ENCODE results near the gene IQGAP2.

The IQGAP2 gene

DNA sequence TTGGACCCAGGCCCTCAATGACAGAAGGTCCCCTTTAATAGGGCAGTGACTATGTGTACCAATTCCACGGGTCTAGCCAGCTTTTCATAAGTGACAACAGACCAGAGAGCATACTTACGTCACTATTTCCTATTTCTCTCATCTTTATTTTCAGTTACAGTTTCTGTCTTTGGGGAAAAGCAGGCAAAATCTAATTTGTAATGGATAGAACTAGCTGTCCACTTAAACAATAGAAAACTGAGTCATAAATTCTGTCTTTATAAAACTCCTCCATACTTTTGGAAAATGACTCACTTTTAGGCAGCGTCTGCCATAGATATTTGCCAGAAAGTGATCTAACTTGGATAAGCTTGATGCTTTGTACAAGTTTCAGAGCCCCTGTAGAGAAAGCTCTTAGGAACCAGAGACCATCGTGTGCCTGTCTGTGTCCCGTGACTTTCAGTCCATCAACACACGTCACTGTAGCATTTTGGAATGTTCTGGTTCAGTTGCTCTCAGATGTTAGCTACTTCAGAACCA is 118.2 kb downstream of the IQGAP2 start:
- no peak for DNase-seq

DNA sequence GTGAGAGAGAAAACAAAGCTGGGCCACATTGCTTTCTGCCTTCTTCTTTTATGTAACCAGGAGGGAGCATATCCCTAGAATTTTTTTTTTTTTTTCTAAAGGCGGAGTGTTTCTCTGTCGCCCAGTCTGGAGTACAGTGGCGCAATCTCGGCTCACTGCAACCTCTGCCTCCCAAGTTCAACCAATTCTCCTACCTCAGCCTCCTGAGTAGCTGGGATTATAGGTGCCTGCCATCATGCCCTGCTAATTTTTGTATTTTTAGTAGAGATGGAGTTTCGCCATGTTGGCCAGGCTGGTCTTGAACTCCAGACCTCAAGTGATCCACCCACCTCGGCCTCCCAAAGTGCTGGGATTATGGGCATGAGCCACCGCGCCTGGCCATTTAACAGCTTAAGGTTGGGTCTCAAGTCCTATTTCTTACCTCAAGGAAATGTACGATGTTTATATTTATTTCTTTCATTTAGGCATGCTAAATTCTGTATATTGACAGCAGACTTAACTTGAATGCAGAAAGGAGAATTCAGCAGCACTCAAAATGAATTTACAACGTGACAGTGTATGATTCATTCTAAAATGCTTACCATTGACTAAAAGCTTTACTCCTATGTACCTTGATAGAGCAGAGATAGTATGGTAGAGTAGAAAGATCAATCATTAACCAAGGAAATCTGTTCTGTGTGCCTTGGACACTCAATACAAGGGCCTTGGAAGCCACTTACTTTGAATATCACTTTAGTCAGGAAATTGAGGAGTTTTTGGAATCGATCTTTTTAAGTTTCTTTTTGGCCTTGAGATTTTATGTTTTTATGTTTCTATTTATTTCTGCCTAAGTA is 119.2 kb downstream of the IQGAP2 start:
- no peak for DNase-seq

DNA sequence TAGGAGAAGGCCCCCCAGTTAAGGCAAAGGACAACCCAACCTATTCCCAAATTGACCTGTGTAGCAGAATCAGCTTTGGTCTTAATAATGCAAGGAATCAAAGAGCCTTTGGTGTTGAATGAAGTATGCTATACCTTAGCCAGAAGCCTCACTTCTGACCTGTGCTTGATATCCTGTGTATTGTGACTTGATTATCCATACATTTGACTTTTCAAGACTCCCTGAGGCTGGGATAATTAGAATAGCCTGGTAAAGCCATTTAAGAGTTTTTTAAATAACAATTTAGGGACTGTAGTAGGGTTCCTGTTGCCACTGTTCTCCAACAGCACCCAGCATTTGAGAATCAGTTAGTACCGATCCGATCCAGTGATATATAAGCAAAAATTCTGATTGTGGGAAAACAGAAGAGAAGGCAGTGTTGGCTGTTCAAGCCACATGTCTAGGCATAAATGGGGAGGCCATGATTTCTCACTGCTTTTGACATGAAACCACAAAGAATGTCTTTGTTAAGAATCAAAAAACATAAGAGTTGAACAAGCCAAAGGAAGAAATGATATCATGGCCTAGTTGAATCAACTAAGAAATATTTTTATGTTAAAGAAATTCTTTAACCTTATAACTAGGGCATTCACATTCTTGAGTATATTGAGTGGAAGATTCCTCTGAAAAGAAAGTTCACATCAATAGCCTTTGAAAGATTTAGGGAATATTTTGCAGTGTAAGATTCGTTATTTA is 121.2 kb downstream of the IQGAP2 start:
- DNase-seq, result no peak

DNA sequence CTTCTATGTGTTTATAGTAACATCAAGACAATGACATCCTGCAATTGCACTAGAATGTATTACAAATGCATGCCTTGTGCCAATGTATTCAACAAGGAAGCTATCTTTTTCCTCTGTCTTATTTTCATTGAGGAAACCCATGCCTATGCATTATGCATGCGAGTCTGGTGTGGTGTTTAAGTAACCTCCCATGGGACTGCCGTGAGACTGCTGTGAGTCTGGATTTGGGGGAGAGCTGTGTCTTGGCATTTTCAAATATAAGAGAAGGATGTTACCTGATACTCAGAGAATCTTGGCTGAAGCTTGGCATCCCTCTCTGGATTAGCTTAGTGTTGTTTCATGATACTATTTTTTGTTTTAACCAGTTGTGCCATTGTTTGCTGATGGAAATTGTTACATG is 121.8 kb downstream of the IQGAP2 start:
- no peak for DNase-seq

DNA sequence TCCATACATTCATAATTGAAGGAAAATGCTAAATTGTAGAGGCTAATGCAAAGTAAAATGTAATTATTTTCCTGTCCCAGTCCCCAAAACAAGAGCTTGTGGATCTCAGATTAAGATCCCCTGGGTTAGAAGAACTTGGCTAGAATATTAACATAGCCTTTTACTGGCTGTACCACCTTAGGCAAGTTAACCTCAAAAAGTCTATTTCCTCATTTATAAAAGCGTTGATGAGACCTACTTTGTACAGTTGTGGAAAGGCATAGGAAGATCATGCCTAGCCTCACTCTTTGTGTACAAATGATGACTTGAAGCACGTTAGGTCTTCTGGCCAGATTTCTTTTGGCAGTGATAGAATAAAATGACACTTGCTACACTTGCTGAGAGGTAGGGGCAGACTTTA is 122.9 kb downstream of the IQGAP2 start:
- DNase-seq, result no peak

DNA sequence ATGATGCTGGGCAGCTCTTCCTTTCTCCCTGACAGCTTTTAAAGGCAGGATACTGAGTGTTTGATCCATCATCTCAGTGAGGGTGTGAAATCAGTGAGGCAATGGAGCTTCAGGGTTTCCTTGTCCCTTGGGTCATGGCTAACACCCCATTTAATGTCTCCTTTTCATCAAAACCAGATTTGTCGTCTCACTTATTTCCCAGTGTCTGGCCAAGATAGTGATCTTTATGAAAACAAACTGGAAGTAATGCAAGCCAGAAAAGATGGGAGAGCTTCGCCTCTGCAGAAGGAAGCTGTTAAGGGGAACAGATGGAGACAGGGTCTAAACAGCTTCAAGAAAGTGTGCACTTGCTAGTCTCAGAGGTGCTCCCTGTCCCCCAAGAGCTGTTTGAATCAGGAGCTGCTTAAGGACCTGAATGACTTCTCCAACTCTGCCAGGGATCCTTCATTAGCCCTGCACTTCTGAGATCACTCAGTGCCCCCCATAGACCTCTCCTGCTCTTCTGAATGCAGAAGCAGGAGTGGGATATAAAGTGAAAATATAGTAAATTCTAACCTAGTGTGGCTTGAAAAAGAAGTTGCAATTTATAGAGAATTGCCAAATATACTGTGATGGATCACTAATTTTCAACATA is 124.0 kb downstream of the IQGAP2 start:
- DNase-seq, result no peak

DNA sequence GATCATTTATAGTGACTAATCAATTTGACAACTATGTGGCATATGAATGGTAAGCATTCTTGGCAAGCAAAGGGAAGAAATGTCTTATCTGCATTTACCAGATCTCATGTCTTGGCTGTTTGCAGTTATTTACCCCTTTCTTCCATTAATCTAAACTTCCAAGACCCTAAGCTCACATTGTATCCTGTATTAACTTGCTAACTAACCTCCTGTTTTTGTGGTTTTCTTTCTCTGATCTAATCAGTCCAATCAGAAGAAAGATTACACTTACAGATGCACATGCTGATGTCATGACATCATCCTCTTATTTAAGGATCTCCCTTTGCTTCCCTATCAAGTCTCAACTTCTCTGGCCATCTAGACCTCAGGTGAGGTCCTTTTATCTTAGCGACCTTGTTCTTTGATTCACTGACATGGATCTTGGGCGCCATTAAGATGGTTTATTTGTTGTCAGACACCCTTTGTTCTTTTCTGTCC is 124.6 kb downstream of the IQGAP2 start:
- DNase-seq, result no peak

DNA sequence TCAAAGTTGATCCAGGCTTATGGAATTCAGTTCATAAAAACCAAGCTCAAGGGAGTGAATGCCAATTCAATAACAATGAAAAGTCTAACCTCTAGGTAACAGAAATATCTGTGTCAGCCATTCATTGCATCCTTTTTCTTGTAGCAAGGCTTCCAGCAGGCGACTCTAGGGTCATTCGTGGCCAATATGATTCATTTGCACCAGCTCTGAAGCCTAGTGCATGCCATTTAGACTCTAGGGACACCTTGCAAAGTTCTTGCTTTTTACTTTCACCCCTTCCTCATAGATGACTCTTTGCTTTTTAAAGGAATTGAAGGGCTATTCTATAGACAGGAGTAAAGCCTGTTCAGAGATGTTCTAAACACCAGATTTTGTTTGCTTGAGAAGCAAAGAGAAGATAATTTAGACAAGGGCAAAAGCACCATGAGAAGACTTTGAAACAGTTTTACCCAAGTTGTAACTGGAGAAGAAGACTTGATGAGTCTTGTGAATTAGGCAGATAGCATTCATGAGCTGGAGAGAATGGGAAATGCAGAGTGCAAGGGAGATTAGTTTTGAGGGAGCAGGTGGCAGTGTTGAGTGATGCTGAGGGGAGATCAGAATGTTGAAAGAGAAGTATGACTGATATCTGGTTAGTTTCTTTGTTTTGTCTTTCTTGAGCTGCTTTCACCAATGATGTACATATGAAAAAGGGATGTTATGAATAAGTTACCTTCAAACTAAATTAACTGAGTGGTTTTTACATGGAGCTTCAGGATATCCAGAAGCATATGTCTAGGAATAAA is 125.7 kb downstream of the IQGAP2 start:
- no peak for DNase-seq

DNA sequence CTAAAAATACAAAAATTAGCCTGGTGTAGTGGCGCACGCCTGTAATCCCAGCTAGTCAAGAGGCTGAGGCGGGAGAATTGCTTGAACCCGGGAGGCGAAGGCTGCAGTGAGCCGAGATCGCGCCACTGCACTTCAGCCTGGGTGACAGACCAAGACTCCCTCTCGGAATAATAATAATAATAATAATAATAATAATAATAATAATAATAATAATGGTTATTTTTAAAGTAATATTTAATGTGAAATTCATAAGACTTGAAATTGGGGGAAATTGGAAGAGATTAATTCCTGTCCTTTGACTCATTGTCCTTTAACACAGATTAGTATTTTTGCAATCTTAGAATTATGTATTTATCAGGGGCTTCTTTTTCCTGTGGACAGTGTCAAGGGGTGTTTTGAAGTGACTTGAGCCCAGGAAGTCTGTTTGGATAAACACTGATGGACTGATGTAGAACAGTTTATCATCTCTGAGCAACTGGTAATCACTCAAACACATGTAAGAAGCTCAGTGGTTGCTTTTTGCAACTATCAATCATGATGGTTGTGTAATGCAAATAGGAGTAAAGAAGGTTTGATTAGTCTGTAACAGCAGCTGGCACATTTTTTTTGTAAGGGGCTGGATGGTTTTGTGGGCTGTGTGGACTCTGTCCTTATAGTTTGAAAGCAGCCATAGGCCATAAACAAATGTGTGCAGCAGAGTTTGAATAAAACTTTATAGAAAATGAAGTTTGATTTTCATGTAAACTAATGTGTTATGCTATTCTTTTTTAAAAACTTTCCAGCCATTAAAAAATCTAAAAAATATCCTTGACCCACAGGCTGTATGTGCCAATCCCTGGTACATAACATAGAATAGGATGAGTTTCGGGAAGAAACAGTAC is 126.6 kb downstream of the IQGAP2 start:
- no peak for DNase-seq

DNA sequence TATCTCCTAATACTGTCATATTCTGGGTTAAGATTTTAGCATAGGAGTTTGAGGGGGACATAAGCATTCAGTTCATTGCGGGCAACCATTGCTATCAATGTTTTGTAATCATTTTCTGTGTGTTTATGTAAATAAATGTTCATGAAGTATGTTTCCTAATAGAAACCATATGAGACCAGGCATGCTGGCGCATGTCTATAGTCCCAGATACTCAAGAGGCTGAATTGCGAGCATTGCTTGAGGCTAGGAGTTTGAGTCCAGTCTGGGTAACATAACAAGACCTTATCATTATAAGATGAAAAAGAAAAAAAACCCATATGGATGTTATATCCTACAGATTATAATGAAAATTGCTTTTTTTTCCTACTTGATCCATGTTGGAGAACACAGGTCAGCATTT is 129.0 kb downstream of the IQGAP2 start:
- no peak for DNase-seq

DNA sequence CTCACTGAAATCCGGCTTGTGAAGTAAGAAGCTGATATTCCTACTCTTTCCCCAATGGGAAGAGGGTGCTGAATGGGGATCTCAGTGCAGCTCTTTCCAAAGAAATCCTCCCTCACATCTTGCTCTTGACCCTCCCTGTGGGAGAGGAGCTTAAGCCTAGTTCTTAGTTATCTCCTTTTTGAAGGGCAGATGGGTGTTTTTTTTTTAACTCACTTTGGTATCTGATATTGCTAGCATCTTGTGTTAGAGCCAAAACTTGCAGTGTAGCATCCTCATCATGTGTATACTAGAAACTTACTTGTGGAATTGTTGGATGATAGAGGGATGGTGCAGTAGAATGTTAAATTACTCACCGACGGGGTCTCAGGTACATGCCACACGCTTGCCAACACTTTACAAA is 129.9 kb downstream of the IQGAP2 start:
- no peak for DNase-seq

DNA sequence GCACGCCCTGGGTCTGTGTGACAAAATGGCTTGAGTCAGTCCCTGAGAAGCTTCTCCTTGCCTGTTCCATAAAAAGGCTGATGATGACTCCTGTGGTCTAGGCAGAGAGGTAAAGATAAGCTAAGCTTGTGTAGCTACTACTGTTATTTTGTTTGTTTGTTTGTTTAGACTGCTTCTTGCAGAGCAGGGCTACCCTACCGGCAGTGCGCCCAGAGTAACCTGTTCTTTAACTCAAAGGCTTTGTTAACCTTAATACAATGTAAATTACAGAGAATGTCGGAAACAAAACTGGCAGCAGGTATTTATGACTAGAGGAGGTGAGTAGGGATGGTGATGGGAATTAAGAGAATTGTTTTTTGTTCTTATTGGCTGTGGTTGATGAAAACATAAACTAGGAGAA is 132.5 kb downstream of the IQGAP2 start:
- DNase-seq, result no peak

DNA sequence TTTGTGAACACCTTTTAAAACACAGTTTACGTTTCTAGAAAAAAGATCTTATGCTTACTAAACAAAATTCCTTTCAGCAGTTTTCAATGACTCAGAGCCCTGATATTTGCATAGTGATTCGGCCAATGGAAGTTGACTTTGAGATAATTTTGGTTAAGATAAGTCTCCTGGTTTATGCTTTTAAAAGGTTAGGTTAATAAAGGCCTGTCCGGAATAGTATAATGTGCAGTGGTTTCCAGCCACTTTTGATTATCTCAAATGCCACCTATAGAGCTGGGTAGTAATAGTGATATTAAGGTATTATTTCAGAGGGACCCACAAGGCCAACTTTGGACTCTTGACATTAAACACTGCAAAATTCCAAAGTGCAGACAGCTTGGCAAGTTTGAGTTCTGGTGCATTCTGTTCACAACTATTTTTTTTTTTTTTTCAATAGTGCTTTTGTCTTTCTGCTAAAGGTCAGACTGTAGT is 134.0 kb downstream of the IQGAP2 start:
- no peak for DNase-seq

DNA sequence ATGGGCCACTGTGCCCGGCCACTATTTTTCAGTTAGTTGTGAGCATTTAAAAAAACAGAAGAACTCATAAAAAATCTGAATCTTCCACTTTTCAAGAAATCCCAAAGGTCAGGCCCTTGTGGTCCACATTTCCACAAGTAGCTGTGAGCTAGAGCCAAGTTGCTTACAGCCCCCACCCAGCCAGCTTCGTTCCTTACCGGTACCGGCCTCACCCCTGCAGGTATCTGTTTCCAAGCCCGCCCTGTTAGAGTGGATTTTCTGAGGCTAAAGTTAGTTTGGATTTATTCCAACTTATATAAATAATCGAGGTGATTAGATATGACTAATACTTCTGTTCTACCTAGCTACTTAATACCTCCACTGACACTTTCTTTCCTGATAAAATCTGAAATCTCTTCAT is 139.2 kb downstream of the IQGAP2 start:
- no peak for DNase-seq

DNA sequence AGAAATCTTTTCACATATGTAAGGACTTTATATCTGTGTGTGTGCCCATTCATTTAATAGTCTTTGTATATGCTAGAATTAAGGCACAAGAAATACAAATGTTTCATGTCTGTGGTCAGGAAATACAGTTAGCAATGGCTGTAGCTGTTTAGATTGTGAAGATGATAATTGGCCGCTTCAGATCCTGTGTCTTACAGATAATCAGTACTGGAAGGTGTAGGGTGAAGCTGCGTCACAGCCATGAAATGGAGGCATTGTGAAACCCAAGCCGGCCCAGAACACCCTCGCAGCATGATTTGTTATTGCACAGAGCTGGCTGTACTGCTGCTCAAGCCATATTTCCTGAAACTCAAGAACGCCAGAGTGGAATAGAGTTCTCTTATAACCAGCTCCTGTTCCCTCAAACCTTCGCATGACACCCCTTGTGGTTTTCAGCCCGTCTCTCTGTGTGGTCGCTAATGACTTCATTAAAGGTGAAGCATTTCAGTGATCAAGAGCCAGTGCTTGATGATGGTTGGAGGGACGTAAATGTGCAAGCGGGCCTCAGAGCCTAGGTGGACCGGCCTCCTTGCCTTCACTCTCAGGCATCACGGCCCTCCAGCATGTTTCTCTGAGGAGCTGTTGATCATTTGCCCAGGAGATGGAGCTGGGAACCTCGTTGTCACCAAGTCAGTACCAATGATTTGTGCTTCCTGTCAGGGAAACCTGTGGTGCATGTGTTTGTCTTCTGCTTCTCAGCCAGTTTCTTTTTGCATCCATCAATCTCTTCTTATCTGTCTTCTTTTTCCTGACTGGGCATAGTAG is 140.0 kb downstream of the IQGAP2 start:
- DNase-seq, result no peak

DNA sequence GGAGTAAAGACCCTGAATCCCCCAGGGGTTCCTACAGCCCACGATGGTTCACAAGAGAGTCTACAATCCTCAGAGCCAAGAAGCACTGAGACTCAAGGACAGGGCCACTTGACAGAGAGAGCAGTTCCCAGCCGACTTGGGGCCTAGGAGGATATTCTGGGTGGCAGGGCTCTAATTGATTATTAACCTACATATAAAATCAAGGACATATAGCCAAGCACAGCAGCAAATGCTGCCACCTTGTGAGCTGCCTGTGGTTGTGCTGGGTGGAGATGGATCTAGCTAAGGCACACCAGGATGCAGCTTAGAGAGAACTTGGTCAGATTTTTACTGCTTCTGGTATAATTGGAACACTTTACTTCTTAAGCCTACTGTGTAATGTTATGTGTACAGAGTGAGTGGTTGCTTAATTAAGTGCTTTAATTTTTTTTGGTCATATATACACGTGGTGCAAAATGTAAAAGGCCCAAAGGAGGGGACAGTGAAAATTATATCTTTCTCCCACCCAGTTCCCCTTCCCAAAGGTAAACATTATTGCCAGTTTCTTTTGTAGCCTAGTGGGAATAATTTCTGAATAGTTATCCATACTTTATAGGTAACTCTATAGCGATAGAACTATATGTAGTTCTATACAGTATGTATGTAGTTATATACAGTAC is 141.3 kb downstream of the IQGAP2 start:
- DNase-seq, result no peak

DNA sequence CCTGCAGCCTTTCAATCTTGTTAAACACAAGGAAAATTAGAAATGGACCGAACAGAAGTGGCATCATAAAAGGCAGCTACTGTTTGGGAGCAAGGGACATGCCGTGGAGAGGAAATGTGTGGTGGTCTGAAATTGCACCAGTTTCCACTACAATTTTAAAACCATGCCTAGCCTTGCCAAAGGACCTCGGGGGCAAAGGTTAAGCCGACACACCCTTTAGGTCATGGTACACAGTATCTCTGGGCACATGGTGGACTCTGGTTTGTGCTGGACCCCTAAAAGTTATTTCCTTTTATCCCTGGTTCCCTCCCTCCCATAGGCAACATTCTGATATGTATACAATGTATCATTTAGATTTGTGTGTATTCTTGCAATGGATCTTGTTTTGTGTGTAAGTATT is 142.1 kb downstream of the IQGAP2 start:
- DNase-seq, result no peak

DNA sequence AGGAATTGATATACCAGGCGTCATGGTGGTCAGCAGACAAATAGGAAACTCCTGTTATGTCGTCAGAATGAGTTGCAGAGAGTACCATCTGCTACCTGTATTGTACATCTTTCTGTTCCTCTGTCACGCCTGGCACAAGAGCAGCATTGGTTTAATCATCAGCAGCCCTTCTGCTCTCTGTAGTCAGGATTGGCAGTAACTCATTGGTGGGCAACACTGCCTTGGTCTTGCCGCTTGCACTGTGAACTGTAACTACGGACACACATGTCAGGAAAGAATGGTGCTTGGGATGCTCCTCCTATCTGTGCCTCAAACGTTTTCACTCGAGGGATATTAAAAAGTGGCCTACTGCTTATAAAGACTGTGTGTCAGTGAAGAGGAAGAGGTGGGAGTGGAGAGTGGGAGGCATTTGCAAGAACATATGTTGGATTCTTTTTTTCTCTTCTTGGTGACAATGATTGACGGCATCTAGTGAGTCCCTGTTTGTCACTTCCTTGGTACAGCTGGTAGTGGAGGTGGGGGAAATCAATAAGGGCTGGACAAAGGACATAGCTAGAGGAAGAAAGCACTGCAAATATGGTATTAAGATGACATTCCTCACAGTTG is 143.5 kb downstream of the IQGAP2 start:
- DNase-seq, result no peak

DNA sequence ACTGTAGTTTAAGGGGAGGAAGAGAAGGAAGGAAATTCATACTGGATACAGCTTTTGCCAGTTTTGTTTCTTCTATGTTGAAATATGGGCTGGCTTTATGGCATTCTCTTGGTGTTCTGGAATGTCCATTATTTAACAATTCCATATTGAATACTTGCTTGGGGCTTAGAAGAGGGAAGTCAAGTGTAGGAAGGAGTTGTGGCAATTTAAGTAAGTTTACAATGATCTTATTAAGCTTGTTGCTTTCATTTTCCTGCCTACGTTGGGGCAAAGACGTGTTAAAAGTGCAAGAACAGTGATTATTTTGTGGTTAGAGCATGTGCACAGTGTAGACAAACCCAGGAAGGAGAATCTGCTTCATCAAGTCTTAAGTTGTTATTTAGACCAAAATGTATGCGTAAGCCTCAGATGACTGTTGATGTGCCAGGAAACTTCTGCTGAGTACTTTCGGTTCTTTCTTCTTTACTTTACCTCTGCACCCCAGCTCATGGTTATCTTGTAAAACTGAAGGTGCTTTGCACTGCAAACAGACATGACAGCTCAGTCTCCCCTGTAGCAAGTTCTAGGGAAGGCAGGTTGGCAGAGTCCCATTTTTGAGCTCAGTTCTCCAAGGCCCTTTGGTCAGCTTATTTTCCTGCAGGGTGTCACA is 144.3 kb downstream of the IQGAP2 start:
- no peak for DNase-seq
